Measurements from ENCODE around the gene NINJ2. TPM values are rescaled to one million over a fixed set of nuclear protein-coding genes. Genes with fewer than 3 reads are reported as not detected.
A peak's percentile ranks its signal among the peaks of the same experiment; 100 is the strongest.

NINJ2 gene
- total RNA-seq, 1 experiment from 2014 or later = 0.24 TPM

DNA sequence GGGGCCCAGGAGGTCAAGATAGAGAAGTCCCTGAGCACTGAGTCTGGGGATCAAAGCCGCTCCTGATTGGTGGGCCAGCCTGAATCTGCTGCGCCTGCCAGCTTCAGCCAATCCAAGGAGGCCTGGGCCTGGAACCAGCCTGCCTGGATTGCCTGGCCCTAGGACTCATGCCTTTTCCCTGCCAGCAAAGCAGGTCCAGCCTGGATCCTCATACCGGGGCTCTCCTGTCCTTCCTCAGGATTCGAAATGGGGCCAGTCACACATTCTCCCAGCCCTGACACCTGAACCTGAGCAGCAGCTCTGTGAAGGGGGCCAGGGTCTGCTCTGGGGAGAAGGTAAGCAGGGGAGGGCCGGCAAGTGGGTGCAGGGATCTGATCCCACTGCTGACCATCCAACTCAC lies 81.9 kb downstream of the NINJ2 start:
- Mint-ChIP-seq H3K36me3 (ENCODE audit: insufficient read depth in 1 of 3, low read depth in 3 of 3) (no peaks in the 10 kb centered on the region), H3K27ac (no peak overlapping the region), H3K9me3 (no peaks in the 10 kb centered on the region; a peak in 2 of 5 replicates), H3K4me3 (no peak overlapping the region), H3K27me3 (ENCODE audit: low read depth) (peaks cover 5% of the 10 kb centered on the region), H3K4me1 (peaks cover 22 to 37% of the 10 kb centered on the region in 2 experiments)
- Histone ChIP-seq H3K79me1 (ENCODE audit: insufficient read depth, low read depth, low read length, poor library complexity, severe bottlenecking) (no peaks in the 10 kb centered on the region), H3K14ac (ENCODE audit: insufficient read depth, low read length) (no peak overlapping the region), H3K9ac (ENCODE audit: extremely low read depth, insufficient read length, low read length) (no peak overlapping the region), H2BK5ac (ENCODE audit: insufficient read length, low read length) (no peak overlapping the region), H3K18ac (ENCODE audit: insufficient read length, low read depth, low read length) (no peak overlapping the region), H4K91ac (ENCODE audit: insufficient read length, low read depth, low read length) (no peak overlapping the region), H3K79me2 (ENCODE audit: insufficient read depth, low read length) (no peaks in the 10 kb centered on the region), H3K27ac (ENCODE audit: insufficient read length, low read depth, low read length) (no peak overlapping the region), H3K23me2 (ENCODE audit: insufficient read length, low read depth, low read length, poor library complexity, severe bottlenecking) (no peaks in the 10 kb centered on the region), H3K4me2 (ENCODE audit: insufficient read depth, insufficient read length, low read length) (no peak overlapping the region), H4K8ac (replicated peaks; ENCODE audit: insufficient read length, low read depth, low read length) (no peak overlapping the region), H2BK20ac (ENCODE audit: low read depth, low read length, poor library complexity, severe bottlenecking) (no peak overlapping the region), H4K20me1 (ENCODE audit: control insufficient read depth, insufficient read depth, insufficient read length) (no peaks in the 10 kb centered on the region), H2BK15ac (ENCODE audit: low read depth, low read length) (no peak overlapping the region; the same call in 1 of the 2 replicates), H3K27me3 (ENCODE audit: insufficient read depth, low read length) (no peaks in the 10 kb centered on the region), H2AFZ (ENCODE audit: low read length) (no peak overlapping the region), H2BK12ac (ENCODE audit: insufficient read length, low read depth, low read length) (no peak overlapping the region), H3K4me1 (ENCODE audit: insufficient read depth, low read length) (peaks cover 2% of the 10 kb centered on the region; the same call in 1 of the 2 replicates), H3K4ac (ENCODE audit: low read depth, low read length) (no peak overlapping the region), H3K56ac (ENCODE audit: insufficient read length, low read depth, low read length) (no peak overlapping the region), H3K23ac (ENCODE audit: insufficient read length, low read depth, low read length) (no peak overlapping the region), H3T11ph (ENCODE audit: low read length) (no peak overlapping the region), H2AK5ac (ENCODE audit: insufficient read length, low read length) (no peak overlapping the region), H2BK120ac (ENCODE audit: low read depth, low read length, poor library complexity, severe bottlenecking) (no peak overlapping the region), H4K5ac (ENCODE audit: insufficient read length, low read depth, low read length) (no peak overlapping the region), H3K9me3 (ENCODE audit: control insufficient read depth, low read depth, low read length) (no peaks in the 10 kb centered on the region)
- DNase-seq = peak; percentile 35
- WGBS (ENCODE audit: extremely low coverage, insufficient read length, low lambda C conversion rate) = no CpG with 5 or more reads among the region's 5 CpGs
- TF ChIP-seq, protein P1, sequence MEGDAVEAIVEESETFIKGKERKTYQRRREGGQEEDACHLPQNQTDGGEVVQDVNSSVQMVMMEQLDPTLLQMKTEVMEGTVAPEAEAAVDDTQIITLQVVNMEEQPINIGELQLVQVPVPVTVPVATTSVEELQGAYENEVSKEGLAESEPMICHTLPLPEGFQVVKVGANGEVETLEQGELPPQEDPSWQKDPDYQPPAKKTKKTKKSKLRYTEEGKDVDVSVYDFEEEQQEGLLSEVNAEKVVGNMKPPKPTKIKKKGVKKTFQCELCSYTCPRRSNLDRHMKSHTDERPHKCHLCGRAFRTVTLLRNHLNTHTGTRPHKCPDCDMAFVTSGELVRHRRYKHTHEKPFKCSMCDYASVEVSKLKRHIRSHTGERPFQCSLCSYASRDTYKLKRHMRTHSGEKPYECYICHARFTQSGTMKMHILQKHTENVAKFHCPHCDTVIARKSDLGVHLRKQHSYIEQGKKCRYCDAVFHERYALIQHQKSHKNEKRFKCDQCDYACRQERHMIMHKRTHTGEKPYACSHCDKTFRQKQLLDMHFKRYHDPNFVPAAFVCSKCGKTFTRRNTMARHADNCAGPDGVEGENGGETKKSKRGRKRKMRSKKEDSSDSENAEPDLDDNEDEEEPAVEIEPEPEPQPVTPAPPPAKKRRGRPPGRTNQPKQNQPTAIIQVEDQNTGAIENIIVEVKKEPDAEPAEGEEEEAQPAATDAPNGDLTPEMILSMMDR (conservative IDR thresholded peaks at IDR 0.05) = no peak

Measured in H9 (cell line).